ENCODE results near the gene CLDN16.
A peak's percentile ranks its signal among the peaks of the same experiment; 100 is the strongest.

The CLDN16 gene

DNA sequence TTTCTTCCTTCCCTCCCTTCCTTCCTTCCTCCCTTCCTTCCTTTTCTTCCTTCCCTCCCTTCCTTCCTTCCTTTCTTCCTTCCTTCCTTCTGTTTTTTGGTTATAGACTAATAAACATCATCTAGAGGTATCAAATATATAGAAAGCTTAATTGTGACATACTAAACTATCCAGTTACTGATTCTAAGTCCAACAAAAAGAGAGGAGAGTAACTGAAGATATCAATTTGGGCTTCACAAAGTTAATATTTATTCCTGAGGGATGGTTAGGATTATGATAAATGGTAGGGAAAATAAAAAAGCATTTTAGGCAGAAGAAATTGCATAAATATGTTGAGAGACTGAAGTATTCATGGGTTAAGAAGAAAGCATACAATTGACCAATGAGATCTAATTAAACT, 7.8 kb upstream of the CLDN16 start:
- DNase-seq (ENCODE audit: low spot score): no peak

GRCh38 chr3:190381441-190381840, 6.5 kb upstream of the CLDN16 start:
- no peak for DNase-seq (ENCODE audit: low spot score)

GRCh38 chr3:190382082-190382481, 5.9 kb upstream of the CLDN16 start:
- DNase-seq (ENCODE audit: low spot score): no peak

GRCh38 chr3:190384309-190384756, 3.6 kb upstream of the CLDN16 start:
- DNase-seq (ENCODE audit: low spot score): peak; percentile 19

- no peak for DNase-seq (ENCODE audit: low spot score)
Observed at GRCh38 chr3:190385731-190386688, 2.0 kb upstream of the CLDN16 start.

- no peak for DNase-seq (ENCODE audit: low spot score)
Observed at GRCh38 chr3:190388703-190389102, 740 bp downstream of the CLDN16 start.

DNA sequence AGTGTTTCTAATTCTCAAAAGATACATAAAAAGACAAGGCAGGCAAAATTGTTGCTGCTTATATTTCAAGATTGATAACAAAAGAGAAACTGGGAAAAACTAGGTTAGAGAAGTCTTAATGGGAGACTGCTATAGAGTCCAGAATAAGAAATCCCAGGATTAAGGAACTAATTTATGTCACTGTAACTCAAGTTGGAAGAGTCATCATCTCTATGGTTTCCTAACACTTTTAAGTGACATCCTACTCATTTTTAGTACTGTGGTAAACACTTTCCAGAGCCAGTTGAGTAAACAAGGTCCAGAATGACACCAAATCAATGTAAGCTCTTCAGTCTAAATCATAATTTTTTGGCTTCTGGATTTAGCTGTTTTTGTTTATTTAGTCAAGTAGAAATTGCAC, 8.0 kb downstream of the CLDN16 start:
- DNase-seq (ENCODE audit: low spot score): no peak

DNA sequence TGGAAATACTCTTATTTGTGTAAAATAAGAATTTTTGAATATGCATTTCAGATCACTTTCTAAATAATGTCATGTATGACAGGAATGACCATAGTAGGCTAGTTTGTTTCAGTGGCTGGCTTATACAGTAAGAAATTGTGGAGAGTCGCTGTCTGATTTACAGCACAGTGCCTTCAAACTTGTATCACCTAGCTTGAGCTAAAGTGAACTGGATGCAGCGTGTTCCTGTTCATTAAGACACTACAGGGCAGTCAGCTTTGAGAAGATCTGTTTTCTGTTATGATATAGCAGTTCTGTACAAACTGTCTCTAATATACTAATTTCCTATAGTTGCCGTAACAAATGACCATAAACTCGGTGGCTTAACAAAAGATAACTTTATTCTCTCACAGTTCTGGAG, 9.9 kb downstream of the CLDN16 start:
- no peak for DNase-seq (ENCODE audit: low spot score)

DNA sequence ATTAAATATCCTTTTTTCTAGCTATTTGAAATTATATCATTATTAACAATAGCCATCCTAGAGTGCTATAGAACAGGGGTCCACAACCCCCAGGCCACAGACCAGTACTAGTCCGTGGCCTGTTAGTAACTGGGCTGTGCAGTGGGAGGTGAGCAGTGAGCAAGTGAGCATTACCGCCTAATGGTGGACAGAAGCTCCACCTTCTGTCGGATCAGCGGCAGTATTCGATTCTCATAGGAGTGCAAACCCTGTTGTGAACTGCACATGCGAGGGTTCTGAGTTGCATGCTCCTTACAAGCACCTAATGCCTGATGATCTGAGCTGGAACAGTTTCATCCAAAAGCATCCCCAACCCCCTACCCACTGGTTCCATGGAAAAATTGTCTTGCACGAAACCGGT, 11.7 kb downstream of the CLDN16 start:
- DNase-seq (ENCODE audit: low spot score): no peak

DNA sequence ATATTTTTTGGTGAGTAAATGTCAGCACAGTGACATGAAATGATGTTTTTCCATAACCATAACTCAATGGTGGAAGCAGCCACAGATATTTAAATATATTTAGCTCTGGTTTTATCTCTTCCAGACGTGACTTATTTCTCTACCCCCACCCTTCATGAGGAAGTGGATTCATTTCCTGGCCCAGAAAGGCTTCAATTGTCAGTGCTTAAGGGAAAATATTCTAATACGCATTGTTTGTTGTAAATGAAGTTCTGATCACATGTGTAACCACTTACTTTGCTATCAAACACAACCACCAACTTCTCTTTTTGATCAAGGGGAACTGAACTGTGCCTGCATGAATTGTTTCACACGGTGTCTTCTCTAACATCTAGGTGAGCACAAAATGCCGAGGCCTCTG, 14.0 kb downstream of the CLDN16 start:
- no peak for DNase-seq (ENCODE audit: low spot score)

- no peak for DNase-seq (ENCODE audit: low spot score)
Observed at GRCh38 chr3:190404715-190405114, 16.8 kb downstream of the CLDN16 start.

GRCh38 chr3:190414297-190414696, 26.3 kb downstream of the CLDN16 start:
- DNase-seq (ENCODE audit: low spot score): no peak

- no peak for DNase-seq (ENCODE audit: low spot score)
Observed at GRCh38 chr3:190424108-190424477, 36.1 kb downstream of the CLDN16 start.

DNA sequence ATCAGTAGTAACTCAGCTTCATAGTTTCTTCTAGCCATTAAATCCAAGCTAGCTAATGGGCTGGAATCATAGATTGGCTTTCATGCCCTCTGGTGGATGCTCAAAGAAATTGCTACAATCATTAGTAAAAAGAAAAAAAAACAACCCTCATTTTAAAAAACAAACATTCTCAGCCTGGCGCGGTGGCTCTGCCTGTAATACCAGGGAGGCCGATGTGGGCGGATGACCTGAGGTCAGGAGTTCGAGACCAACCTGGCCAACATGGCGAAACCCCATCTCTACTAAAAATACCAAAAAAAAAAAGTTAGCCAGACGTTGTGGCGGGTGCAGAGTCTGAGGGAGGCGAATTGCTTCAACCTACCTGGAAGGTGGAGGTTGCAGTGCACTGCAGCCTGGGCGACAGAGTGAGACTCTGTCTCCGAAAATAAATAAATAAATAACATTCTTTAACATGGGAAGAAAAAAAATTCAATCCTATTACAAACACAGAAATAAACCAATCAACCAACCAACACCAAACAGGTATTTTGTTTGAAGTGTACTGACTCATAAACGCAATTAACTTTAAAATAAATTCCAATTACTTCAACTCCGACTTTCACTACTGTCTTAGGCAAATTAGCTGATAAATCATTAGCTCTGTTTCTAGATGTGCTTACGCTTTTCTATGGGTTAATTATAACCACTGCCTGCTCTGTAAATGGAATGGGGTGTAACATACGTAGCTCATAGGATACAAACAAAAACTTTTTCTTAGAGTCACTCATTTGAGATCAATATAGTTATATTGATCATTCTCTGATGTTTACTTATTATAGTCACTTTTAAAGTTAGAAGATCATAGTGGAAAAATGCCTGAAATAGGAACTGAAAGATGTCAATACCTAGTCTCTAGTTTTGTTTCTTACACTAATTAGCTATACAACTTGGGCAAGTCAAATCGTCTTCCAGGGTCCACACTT, 36.8 kb downstream of the CLDN16 start:
- peak; percentile 58 for DNase-seq (ENCODE audit: low spot score)

GRCh38 chr3:190425833-190426232, 37.9 kb downstream of the CLDN16 start:
- DNase-seq (ENCODE audit: low spot score): no peak

DNA sequence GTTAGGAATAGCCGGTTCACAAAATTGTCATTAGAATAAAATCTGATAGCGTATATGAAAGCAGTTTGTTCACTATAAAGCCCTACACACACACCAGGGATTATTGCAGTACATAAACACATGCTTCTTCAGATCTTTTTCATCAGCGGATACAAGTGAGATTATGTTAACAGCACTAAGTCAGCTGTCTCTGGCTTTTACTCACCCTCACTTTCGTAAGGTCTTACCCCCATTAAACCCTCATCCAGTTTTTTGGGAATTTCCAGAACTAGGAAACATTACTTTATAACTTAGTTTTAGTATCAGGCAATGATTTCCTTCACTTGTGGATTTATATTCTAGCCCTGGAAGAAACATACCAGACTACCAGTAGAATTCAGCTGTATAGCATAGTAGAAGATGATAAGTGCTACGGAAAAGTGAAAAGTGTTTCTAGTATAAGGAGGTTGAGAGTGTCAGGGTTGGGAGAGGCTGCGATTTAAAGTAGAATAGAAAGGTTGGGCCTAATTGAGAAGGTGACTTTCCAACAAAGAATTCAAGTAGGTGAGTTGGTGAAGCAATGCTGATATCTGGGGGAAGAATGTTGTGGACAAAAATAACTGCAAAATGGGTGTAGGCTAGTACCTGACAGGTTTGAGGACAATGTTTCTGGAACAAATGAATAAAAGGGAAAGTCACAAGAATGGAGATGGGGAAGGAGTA, 39.0 kb downstream of the CLDN16 start:
- DNase-seq (ENCODE audit: low spot score): no peak

- DNase-seq (ENCODE audit: low spot score): no peak
Observed at GRCh38 chr3:190429681-190430080, 41.7 kb downstream of the CLDN16 start.

DNA sequence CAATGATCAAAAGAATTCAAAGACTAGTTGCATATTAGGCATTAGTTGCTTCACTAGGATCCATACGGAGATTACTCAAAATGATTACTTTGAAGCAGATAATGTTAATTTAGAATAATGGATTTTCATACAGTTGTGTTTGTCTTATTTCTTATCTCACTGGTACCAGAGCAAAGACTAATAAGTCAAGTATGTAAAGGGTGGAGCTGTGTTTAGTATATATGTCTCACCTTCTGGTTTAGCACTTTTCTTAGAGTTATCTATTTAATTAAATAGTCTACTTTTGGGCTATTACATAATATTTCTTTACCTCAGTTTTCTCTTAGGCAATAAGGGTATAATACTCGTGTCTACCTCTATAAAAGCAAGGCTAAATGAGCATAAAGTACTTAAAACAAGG, 42.9 kb downstream of the CLDN16 start:
- DNase-seq (ENCODE audit: low spot score): no peak

- no peak for DNase-seq (ENCODE audit: low spot score)
Observed at GRCh38 chr3:190432216-190432615, 44.3 kb downstream of the CLDN16 start.

DNA sequence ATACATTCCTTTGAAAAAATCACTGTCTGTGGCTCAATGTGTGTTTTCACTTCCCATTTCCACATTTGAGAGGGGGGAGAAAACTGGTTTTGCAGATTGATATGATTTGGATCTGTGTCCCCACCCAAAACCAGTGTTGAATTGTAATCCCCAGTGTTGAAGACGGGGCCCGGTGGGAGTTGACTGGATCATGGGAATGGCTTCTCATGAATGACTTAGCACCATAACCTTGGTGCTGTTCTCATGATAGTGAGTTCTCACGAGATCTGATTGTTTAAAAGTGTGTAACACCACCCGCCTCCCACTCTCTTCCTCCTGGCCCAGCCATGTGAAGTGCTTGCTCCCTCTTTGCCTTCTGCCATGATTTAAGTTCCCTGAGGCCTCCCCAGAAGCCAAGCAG, 45.7 kb downstream of the CLDN16 start:
- DNase-seq (ENCODE audit: low spot score): no peak

DNA sequence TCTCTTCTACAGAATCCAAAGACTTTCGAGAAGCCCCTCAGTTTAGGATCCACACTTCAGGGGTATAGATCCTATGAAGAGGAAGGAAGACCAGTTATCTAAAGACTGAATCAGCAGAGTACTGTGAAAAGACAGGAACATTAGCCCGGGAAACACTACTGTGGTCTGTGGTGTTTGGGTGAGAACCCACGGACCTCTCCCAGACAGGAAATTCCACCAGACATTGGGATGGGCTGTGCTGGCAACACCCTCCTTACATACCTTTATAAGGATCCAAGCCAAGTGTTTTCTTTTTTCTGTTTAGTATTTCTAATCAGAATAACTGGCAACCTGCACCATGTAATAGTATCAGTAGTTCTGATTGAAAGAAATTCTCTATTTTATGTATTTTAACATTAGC, 47.7 kb downstream of the CLDN16 start:
- no peak for DNase-seq (ENCODE audit: low spot score)

GRCh38 chr3:190436331-190436730, 48.4 kb downstream of the CLDN16 start:
- no peak for DNase-seq (ENCODE audit: low spot score)
